Panc1 (cell line): Measurements from ENCODE around the gene ALPK3. TPM values are rescaled to one million over a fixed set of nuclear protein-coding genes. Genes with fewer than 3 reads are reported as not detected.

Source experiments
- ATAC-seq: fragments of 200-7000 bp; cut with Tn5 transposase; 2 replicates; pipeline ENCODE4 v1.9.1; 2020; ENCODE audit warnings: mild to moderate bottlenecking, moderate library complexity
- BruUV-seq: library from RNA; stranded (reverse); fragments of 400-500 nt; replicated peaks from 2 replicates; lab custom pipeline; 2021; lab: Mats Ljungman, UMichigan
- CTCF ChIA-PET: fragments of 300-600 bp; sonication (Branson Sonifier 250); formaldehyde crosslinking; loops from one replicate; lab custom pipeline; 2022; ENCODE audit warnings: antibody characterized with exemption; lab: Charles Lee
- POLR2A ChIA-PET: fragments of 300-600 bp; sonication (Branson Sonifier 250); formaldehyde crosslinking; loops from one replicate; lab custom pipeline; 2022; ENCODE audit warnings: antibody characterized with exemption; lab: Charles Lee
- DNase-seq: peaks from one replicate; pipeline ENCODE4 v3.0.0-alpha.2; 2010; ENCODE audit warnings: low read depth, low spot score
- H3K27ac ChIP-seq: 2 replicates; pipeline ENCODE4 v1.5.1; 2011; ENCODE audit warnings: mild to moderate bottlenecking, low read length, inconsistent platforms
- H3K27me3 ChIP-seq: fragments of 200-500 bp; sonication (Bioruptor generic); 2 replicates; pipeline ENCODE4 v1.6.0; 2014; ENCODE audit warnings: low read length, inconsistent platforms; ENCODE audit not compliant: control insufficient read depth, insufficient read depth
- H3K36me3 ChIP-seq: fragments of 200-500 bp; sonication (Bioruptor generic); 2 replicates; pipeline ENCODE4 v1.5.1; 2014; ENCODE audit warnings: inconsistent platforms, mild to moderate bottlenecking, low read length, moderate library complexity; ENCODE audit not compliant: control insufficient read depth, insufficient read depth
- H3K4me1 ChIP-seq: 2 replicates; pipeline ENCODE4 v1.5.1; 2011; ENCODE audit warnings: inconsistent platforms, mild to moderate bottlenecking, low read length, moderate library complexity; ENCODE audit not compliant: control insufficient read depth, insufficient read depth
- H3K4me3 ChIP-seq, 2 experiments: 2 replicates each; pipeline ENCODE4 v1.5.1; 2011 to 2012; ENCODE audit warnings: low read depth in 2 of 2, low read length in 2 of 2, mild to moderate bottlenecking in 2 of 2, inconsistent platforms in 1 of 2, moderate library complexity in 1 of 2
- H3K9me3 ChIP-seq: fragments of 200-500 bp; sonication (Bioruptor generic); 2 replicates; pipeline ENCODE4 v1.5.1; 2014; ENCODE audit warnings: low read depth, mild to moderate bottlenecking, inconsistent platforms, low read length, moderate library complexity; ENCODE audit not compliant: control insufficient read depth, insufficient read depth
- CTCF ChIP-seq: fragments of 450-650 bp; IDR thresholded peaks from 2 replicates; pipeline ENCODE4 v1.5.1; 2017; ENCODE audit warnings: mild to moderate bottlenecking
- POLR2AphosphoS5 ChIP-seq: IDR thresholded peaks from 2 replicates; pipeline ENCODE4 v1.6.1; 2012; ENCODE audit warnings: mild to moderate bottlenecking, low read depth, low read length, moderate library complexity
- REST ChIP-seq, 2 experiments: IDR thresholded peaks; 2 replicates each; pipeline ENCODE4 v1.6.1; 2011 to 2012; ENCODE audit warnings: low read depth in 2 of 2, control low read depth in 1 of 2, low read length in 1 of 2, mild to moderate bottlenecking in 1 of 2, moderate library complexity in 1 of 2; ENCODE audit not compliant: insufficient read depth in 1 of 2
- SIN3A ChIP-seq: IDR thresholded peaks from 2 replicates; pipeline ENCODE4 v1.6.1; 2012; ENCODE audit warnings: low read depth, mild to moderate bottlenecking, low read length, moderate library complexity, borderline replicate concordance; ENCODE audit not compliant: insufficient read depth
- TCF7L2 ChIP-seq: IDR thresholded peaks from 2 replicates; pipeline ENCODE4 v1.6.1; 2011; ENCODE audit warnings: mild to moderate bottlenecking, low read depth, low read length, inconsistent platforms
- in situ Hi-C: cut with HindIII; loops from 2 replicates; pipeline ENCODE4 v1.10.0; 2016; ENCODE audit warnings: low sequenced_read_pairs, low pct_unique_long_range_greater_than_20kb
- intact Hi-C: fragments of 100-400 bp; cut with micrococcal nuclease; formaldehyde crosslinking; loops from one replicate; pipeline ENCODE4 v1.10.0; 2022; ENCODE audit not compliant: unreplicated experiment
- total RNA-seq: library from RNA; stranded (reverse); gene quantifications from one replicate; pipeline ENCODE4 v1.2.1, GENCODE V29; 2021; ENCODE audit not compliant: unreplicated experiment

The ALPK3 gene
- total RNA-seq, 1 experiment from 2014 or later = 1.0 TPM

- ChIA-PET CTCF (no interaction called here), POLR2A (no interaction called here)
- intact Hi-C loops = no loop called here
Measured at GRCh38 chr15:84772467-84772866, 44.7 kb upstream of the ALPK3 start.

GRCh38 chr15:84773716-84774115 is 43.4 kb upstream of the ALPK3 start:
- Histone ChIP-seq H3K9me3 (no peaks in the 10 kb centered on the region), H3K27me3 (no peaks in the 10 kb centered on the region), H3K36me3 (no peaks in the 10 kb centered on the region), H3K27ac (no peak overlapping the region), H3K4me3 (no peak overlapping the region), H3K4me1 (no peaks in the 10 kb centered on the region)
- TF ChIP-seq REST (IDR thresholded peaks at IDR 0.05; ENCODE audit: insufficient read depth in 1 of 2, low read depth in 2 of 2, low read length in 1 of 2) = no peak
- no peak for TF ChIP-seq TCF7L2
- no peak for TF ChIP-seq CTCF
- TF ChIP-seq POLR2AphosphoS5 = no peak
- no peak for TF ChIP-seq SIN3A
- BruUV-seq = no TSS peak
- ATAC-seq (no peak), DNase-seq (no peak)
- in situ Hi-C loops (no loop called here), intact Hi-C loops (no loop called here)
- ChIA-PET POLR2A (interaction anchor here (0.9 kb wide), 1 partner anchor 26 kb away, joined by 5 read pairs; no protein-coding TSS in a partner anchor), CTCF (no interaction called here)

More at GRCh38 chr15:84772467-84772866, 44.7 kb upstream of the ALPK3 start:
- in situ Hi-C loops = no loop called here
- H3K4me3 ChIP-seq = no peak overlapping the region
- no peak for DNase-seq
- H3K4me1 ChIP-seq = no peaks in the 10 kb centered on the region
- no peaks in the 10 kb centered on the region for H3K27me3 ChIP-seq
- H3K36me3 ChIP-seq = no peaks in the 10 kb centered on the region
- no peak overlapping the region for H3K27ac ChIP-seq
- ATAC-seq = no peak
- TF ChIP-seq POLR2AphosphoS5 (no peak), SIN3A (no peak), TCF7L2 (no peak), REST (IDR thresholded peaks at IDR 0.05; ENCODE audit: insufficient read depth in 1 of 2, low read depth in 2 of 2, low read length in 1 of 2) (no peak), CTCF (no peak)
- no TSS peak for BruUV-seq
- no peaks in the 10 kb centered on the region for H3K9me3 ChIP-seq
